Stimulated activated CD4-positive, alpha-beta T cell treated with anti-CD3 and anti-CD28 coated beads, Interleukin-1b, Interleukin-23, amount 100 ng/mL, for 48 hours (primary cell): ENCODE measurements around the gene MRPL49.
"Not testable (repeated sequence)": the region's sequence is repeated elsewhere in the genome, so short reads cannot be mapped to it uniquely, and the experiment has no call there.

Source experiments
- DNase-seq: peaks from one replicate; pipeline ENCODE4 v3.0.0-alpha.2; 2020

The MRPL49 gene

DNA sequence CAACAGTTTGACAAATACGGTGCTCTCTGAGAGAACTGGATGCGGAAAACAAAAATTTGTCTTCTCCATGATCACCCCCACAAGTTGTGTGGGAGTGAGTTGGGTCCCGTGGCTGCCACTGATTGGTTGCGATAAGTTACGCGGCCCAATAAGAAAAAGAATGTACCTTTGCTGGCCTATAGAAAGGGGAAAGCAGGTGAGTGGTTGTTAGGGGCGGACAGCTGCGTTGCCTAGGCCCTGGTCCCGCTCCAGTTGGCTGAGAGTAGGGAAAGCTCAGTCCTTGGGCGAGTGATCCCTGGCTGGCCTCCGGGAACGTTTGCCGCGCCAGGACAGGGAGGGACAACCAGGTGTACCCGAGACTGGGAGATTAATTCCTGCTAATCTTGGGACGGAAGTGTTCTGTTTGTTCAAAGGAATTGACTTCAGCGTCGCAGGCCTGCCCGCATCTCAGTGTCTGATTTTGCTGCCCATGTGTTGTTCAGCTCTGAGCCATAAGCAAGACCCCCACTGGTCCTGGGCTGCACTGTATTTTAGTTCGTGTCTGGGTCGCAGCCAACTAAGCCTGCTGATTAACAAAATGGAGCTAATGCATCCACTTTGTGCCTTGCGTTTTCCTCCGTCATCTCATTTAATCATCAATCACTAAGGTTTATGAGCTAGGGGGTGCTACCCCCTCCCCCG is 13.0 kb downstream of the MRPL49 start:
- peak; percentile 87 for DNase-seq

DNA sequence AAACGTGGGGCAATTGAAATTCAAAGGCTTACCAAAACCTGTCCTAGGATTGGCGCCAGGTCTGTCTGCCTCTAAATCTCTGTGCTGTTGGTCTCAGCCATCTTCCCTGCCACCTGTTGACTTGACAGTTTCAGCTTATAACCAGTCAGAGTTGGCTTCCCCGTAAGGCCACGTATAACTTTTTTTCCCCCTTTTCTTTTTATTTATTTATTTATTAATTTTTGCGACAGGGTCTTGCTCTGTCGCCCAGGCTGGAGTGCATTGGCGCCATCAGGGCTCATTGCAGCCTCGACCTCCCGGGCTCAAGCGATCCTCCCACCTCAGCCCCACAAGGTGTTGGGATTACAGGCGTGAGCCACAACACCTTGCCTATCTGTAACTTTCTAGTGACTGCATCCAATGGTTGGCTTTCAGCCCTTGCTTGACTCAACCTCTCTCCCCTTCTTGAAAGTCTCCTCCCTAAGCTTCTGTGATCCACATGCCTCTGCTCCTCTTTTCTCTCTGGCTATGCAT is 13.6 kb downstream of the MRPL49 start:
- DNase-seq, result no peak

DNA sequence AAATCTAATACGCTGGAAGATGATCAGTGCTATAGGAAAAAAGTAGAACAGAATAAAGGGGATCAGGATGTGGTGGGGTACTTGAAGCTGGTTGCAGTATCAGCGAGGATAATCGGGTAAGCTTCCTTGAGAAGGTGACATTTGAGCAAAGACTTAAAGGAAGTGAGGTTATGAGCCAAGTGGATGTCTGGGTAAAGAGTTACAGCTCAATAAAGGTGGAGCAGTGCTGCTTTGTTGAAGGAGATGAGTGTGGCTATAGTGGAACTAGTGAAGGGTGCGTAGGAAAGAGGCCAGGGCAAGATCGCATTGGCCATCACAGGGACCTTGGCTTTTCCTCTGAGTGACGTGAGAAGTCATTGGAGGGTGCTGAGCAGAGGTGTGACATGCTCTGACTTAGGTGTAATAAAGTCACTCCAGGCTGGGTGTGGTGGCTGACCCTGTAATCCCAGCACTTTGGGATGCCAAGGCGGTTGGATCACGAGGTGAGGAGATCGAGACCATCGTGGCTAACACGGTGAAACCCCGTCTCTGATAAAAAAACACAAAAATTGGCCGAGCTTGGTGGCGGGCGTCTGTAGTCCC is 14.5 kb downstream of the MRPL49 start:
- no peak for DNase-seq

DNA sequence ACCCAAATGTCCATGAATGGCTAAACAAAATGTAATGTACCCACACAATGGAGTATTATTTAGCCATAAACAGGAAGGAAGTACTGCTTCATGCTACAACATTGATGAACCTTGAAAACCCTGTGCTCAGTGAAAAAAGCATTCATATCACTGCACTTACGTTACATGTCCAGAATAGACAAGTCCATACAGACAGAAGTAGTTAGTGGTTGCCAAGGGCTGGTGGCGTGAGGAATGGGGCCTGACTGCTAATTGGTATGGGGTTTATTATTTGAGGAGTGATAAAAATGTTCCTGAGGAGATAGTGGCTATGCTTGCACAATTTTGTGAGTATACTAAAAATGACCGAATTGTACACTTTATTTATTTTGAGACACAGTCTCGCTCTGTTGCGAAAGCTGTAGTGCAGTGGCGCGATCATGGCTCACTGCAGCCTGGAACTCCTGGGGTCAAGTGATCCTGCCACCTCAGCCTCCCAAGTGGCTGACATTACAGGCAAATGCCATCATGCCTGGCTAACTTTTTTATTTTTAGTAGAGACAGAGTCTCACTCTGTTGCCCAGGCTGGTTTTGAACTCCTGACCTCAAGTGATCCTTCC is 19.9 kb downstream of the MRPL49 start:
- DNase-seq, result no peak

DNA sequence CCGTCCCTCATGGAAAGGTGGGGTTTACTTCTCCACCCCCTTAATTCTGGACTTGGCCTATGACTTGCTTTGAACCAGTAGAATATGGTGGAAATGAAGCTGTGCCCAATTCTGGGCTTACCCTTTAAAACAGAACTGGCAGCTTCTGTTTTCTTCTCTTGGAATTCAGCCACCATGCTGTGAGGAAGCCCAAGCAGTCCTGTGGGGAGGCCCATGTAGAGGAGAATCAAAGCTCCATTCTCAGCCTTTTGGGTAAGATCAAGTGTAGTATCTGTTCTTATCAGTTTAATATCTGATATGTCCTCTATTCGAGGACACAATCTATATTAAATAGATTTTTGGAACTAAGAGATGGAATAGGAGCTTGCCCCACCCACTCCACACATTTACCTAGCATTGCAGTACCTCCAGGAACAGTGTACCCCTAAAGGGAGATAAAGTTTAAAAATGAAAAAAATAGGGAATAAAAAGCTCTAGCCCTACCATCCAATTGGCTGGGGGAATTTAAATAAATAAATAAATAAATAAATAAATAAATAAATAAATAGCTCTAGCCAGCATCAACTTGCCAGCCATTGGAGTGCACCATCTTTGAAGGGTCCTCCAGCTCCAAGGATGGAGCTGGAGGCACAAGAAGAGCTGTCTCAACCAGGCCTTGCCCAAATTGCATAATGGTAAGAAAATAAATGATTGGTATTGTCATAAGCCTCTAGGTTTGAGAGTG is 25.4 kb downstream of the MRPL49 start:
- no peak for DNase-seq

DNA sequence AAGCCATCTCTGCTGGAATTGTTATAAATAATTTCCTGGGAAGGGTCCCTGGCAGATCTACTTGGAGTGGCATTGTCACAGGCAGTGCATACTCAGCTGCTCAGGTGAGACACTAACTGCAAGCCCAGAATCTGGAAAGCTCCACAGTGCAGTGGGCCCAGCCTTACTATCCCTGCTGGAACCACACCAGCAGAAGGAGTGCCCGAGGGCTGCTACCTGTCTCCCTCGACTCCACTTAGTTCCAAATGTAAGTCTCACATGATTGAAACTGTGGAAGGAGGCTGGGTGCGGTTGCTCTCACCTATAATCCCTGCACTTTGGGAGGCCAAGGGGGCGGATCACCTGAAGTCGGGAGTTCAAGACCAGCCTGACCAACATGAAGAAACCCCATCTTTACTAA is 26.5 kb downstream of the MRPL49 start:
- no peak for DNase-seq

DNA sequence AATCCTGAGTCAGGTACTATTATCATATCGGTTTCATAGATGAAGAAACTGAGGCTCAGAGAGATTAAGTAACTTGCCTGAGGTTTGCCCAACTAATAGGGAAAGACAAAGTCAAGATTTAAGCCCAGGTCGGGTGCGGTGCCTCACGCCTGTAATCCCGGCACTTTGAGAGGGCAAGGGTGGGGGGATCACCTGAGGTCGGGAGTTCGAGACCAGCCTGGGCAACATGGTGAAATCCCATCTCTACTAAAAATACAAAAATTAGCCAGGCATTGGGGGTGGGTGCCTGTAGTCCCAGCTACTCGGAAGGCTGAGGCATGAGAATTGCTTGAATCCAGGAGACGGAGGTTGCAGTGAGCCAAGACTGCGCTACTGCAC is 28.0 kb downstream of the MRPL49 start:
- DNase-seq, result not testable (repeated sequence)

DNA sequence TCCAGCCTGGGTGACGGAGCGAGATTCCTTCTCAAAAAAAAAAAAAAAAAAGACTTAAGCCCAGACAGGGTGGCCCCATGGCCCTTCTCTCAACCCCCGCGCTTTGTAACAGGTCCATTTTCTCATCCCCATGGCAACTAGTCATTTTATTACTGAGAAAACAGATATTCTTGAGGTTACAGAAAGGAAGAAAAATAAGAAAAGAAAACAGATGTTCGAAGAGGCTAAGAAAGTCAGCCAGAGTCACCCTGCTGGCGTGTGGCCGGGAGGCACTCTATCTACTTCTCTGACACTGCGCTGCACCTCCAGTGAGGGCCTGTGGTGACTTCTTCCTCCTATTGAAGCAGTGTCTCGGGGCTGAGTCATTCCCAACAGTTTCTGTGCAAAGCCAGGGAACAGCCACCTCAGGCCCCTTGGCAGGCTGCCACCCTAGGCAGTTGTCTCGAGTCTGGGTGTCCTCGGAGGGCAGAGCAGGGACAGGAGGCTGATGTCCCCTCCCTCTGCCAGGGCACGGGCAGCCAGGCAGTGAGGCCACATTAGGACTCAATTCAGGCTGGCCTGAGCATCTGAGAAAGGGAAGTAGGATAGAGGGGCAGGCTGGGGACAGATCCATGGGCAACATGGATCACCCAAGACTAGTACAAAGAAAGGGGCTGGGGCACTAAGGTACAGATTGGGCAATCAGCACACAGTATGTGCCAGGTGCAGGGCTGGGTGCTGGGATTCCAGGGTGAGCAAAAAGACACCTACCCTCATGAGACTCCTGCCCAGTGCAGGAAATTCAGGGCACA is 28.6 kb downstream of the MRPL49 start:
- DNase-seq, result peak; percentile 65

DNA sequence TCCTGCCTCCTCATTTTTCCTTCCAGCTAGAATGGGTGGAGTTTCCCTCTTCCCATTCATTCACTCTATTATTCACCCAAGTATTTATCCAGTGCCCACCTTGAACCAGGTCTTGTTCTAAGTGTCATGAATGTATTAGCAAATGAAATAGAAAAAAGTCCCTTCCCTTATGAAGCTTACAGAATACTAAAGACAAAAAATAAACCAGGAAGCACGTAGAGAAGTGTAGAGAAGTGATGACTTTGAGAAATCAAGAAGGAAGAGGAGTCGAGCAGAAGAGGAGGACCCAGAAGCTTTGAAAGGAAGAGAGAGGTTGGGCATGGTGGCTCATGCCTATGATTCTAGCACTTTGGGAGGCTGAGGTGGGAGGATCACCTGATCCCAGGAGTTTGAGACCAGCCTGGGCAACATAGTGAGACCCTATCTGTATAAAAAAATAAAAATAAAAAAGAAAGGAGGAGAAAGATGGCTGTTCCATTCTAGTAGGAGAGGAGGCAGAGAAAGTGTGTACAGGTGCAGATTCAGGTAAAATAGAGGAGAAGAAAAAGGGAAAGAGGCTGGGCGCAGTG is 29.3 kb downstream of the MRPL49 start:
- DNase-seq, result no peak

DNA sequence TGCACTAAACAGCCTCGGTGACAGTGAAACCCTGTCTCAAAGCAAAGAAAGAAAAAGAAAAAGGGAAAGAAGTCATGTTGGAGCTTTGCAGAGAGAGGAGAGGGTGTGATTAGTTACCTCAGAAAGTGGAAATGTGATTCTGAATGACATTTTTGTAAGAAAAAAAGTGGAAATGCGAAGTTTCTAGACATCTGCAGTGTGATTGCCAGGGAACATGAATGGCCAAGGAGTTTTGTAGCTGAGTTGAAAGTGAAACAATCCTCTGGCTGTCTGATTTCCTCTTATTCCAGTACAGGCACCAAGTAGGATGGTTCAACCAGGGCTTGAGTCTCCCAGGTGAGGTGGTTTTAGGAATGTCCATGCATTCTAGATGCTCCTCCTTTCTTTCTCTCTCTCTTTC is 30.0 kb downstream of the MRPL49 start:
- no peak for DNase-seq

DNA sequence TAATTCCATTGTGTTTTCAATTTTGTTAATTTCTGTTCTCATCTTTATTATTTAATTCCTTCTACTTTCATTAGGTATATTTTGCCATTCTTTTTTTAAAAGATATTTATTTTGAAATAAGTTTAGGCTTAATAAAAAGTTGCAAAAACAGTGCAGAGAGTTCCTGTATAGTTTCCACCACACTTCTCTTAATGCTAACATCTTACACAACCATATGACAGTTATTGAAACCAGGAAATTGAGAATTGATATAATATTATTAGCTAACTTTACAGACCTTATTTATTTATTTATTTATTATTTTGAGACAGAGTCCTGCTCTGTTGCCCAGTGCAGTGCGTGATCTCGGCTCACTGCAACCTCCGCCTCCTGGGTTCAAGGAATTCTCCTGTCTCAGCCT is 34.1 kb downstream of the MRPL49 start:
- no peak for DNase-seq

DNA sequence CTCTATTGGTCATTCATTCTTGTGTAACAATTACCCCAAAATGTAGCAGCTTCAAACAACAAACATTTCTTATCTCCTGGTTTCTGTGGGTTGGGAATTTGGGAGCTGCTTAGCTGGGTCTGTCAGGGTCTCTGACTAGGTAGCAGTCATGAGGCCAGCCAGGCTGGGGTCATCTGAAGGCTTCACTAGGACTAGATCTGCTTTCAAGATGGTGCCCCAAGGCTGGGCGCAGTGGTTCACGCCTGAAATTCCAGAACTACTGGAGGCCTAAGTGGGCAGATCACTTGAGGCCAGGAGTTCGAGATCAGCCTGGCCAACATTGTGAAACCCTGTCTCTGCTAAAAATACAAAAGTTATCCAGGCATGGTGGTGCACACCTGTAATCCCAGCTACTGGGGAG is 34.8 kb downstream of the MRPL49 start:
- DNase-seq, result no peak

DNA sequence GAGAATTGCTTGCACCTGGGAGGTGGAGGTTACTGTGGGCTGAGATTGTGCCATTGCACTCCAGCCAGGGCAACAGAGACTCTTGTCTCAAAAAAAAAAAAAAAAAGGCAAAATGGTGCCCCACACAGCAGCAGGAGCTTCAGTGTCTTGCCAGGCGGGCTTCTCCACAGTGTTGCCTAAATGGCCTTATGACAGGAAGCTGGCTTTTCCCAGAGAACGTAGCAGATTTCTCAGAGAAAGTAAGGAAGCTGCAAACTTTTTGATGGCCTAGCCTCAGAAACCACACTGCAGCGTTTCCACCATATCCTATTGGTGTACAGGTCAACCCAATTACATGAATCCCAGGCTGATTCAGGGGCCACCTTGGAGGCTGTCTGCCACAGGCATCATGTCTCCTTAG is 35.2 kb downstream of the MRPL49 start:
- DNase-seq, result no peak

DNA sequence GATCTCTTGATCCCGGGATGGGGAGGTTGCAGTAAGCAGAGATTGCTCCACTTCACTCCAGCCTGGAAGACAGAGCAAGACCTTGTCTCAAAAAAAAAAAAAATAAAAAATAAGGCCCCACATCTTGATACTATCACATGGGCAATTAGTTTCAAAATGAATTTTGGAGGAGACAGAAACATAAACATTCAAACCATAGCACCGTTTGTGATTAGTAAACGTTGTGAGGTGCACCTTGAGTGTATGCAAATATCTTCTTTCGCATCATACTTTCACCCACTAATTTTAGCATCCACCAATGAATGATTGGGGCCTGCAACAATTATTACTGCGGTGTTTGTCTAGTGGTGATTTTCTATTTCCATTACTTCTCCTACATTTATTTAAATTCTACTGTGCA is 36.9 kb downstream of the MRPL49 start:
- no peak for DNase-seq

DNA sequence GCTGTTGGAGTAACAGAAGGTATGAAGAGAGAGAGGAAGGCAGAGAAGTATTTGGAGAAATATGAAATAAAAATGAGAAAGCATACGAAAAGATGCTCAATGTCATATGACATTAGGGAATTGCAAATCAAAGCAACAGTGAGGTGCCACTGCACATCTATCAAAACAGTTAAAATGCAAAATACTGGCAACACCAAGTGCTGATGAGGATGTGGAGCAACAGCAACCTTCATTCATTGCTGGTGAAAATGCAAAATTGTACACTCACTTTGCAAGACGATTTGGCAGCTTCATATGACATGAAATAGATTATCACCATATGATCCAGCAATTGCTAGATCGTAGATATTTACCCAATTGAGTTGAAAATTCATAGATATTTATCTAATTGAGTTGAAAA is 38.5 kb downstream of the MRPL49 start:
- DNase-seq, result no peak

DNA sequence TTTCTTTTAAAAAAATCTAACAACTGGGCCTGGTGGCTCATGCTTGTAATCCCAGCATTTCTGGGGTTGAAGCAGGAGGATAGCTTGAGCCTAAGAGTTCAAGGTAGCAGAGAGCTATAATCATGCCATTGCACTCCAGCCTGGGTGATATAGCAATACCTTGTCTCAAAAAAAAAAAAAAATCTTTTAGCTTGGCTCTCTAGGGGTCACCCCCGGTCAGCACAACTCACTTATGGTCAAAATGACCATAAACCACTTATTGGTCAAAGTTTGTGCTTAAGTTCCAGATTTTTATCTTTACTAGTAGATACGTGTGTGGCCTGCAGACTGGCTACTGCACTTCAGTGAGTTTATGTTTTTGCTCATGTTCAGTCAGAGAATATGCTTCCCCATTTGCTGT is 41.6 kb downstream of the MRPL49 start:
- DNase-seq, result no peak

DNA sequence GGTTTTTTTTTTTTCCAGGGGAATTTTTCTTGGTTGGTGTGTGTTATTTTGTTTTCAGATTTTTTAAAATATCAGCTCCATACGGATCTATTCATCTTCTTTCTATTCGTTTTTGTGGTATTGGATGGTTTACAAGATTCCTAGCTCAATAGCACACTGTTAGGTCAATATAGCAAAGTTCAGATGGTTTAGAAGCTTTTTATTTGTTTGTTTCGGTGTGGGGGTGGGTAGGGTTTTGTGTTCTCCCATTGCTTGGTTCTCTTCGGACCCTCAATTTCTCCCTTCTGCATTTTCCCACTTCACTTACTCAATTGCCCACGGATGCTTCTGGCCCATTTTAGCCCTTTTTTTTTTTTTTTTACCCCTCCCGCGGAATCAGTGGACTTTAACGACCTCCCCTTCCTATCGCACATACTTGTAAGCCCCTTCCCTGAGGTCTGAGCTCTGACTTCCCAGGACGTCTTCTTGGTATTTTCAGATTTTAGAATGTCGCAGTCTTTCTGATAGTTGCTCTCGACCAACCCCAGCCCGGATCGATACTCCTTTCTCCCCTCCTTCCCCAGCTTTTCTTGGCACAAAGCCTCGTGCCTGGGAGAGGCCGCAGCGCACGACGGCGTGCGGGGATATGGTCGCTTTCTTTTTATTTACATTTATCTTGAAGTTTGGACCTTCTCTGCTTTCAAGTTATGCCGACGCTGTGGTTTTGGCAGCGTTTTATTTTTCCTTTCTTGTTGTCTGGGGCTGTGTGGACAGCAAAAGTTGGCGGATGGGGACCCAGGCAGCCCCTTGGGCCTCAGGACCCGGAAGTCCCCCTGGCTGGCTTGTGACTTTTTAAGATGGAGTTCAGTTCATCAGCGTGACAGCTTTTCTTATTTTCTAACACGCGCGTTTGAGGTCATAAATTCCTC is 43.5 kb downstream of the MRPL49 start:
- DNase-seq, result no peak

DNA sequence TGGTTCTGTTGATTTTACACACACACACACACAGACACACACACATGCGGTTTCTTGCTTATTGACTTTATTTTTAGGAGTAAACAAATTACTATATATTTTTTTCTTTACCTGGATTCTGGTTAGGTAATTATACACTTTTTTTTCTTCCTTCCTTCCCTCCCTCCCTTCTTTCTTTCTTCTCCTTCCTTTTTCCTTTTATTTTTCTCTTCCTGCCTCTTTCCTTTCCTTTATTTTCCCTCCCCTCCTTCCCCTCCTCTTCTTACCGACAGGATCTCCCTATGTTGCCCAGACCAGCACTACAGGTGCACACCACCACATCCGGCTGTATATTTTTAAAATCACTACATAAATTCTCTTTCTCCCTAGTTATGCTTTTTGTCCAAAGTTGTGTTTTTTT is 44.8 kb downstream of the MRPL49 start:
- no peak for DNase-seq

DNA sequence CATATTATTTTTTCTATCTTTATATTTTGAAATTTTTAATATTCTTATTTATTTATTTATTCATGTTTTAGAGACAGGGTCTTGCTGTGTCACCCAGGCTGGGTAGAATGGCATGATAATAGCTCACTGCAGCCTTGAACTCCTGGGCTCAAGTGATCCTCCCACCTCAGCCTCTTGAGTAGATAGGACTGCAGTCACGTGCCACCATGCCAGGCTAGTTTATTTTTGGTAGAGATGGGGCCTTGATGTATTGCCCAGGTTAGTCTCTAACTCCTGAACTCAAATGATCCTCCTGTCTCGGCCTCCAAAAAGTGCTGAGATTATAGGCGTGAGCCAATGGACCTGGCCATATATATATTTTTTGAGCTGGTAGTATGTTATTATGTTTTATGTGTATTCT is 45.5 kb downstream of the MRPL49 start:
- no peak for DNase-seq

DNA sequence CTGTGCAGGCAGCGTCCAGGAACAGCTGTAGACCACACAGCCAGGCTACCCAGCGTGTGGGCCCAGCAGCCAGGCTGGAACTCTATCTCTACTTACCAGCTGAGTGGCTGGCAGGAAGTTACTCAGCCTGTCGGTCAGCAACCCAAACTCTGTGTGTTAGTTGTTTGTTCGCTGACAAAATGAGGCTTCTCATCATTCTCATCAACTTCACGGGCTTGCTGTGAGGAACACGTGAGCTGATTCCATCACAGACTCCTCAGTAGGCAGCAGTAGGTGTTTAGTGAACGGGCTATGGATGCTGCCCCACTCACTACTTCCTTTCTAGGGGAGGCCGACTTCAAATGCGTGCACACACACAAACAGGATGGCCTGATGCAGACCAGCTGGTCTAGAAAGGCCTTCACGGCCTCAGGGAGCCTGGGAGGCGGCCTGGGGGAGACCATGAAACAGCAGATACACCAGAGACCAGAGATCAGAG is 47.1 kb downstream of the MRPL49 start:
- no peak for DNase-seq

DNA sequence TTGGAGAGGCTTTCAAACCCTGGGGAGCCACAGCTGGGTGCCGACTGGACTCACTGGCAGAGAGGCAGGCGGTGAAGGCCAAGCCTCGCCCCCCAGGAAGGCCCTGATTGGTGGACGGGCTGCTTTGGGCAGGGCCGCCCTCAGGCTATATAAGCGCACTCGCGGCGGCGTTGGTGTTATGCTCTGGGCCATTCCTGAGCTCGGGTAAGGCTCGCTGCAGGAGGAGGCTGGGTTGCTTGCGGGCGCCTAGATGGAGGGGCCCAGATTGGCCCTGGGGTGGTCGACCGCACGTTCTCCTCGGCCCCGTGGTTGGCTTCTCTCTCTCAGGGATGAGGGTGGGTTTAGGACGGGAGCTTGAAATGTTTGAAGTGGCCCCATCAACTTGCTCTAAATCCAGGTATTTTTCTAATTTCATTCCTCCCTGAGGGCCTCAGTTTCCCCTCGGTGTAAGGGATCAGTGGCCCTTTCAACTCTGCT is 48.0 kb downstream of the MRPL49 start, which contains the start of gene SPDYC:
Gene SPDYC, plus strand, starts transcription at position 176 of the 477 bp plus-strand sequence. CDS start 1,125 bp downstream, outside the sequence.
- DNase-seq, result no peak
